COLO668 (cell line): ENCODE results near the gene EVC.
A peak's percentile ranks its signal among the peaks of the same experiment; 100 is the strongest.

Experiments
- DNase-seq: peaks from one replicate; lab custom pipeline; 2025; ENCODE audit not compliant: unreplicated experiment; lab: John Stamatoyannopoulos, UW

The EVC gene

DNA sequence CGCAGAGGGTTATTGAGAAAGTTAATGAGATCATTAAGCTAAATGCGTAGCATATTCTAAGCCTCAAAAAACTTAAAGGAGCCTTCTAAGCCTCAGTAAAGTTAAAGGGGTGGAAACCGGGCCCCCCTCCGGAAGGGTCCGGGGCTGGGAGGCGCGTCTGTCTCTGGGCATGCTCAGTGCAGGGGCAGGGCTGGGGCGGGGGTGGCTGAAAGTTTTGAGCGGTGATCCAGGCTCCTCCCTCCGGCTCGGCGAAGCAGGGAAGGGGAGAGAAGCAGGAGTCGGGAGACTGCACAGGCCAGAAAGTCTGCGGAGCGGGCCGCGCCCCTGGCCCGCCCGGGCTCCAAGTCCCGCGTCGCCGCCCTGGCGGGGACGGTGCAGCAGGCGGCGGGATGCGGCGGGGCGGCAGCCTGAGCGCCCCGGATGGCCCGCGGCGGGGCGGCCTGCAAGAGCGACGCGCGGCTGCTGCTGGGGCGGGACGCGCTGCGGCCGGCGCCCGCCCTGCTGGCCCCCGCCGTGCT is at the start of gene EVC:
Gene EVC (plus strand): TSS at position 241 of the 518 bp plus-strand sequence. CDS start 180 bp downstream, at position 421.
- DNase-seq: peak; percentile 75

DNA sequence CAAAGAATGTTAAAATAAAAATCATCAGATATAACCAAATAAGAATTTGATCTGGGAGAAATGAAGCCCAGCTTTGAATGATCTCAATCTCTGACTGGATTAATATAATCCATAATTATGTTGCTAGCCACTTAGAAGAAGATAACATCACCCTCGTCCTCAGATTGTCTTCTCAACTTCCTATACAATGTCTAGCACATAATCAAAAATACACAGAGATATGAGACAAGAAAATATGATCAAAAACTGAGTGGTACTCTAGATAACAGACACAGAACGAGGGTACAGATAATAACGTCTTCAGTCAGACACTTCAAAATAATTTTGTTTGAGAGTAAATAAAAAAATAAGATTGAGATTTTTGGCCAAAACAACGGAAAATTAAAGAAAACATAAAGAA is 49.8 kb upstream of the EVC start:
- DNase-seq: no peak

DNA sequence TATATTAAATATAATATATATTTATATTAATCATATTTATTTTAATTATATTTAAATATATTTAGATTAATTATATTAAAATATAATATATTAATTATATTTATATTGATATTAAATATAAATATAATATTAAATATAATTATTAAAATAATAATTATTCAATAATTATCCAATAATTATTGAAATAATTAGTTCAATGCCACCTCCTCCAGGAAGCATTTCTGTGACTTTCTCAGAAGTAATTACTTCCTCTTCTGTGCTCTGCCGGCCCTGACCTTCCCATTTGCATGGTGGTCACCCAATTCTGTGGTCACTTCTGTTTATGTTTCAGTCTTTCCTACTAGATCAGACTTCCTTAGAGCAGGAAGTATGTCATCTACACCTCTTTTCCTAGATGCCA is 48.4 kb upstream of the EVC start:
- DNase-seq: no peak

DNA sequence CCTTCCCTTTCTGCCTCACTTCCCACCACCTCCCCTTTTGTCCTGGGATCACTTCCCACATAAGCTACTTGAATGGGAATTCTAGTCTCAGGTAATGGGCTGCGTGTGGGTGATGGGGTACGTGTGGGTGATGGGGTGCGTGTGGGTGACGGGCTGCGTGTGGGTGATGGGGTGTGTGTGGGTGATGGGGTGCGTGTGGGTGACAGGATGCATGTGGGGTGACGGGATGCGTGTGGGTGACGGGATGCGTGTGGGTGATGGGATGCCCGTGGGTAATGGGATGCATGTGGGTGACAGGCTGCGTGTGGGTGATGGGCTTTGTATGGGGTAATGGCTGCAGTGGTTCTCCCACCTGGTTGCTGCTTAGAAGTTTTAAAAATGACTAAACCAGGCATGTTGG is 46.2 kb upstream of the EVC start:
- no peak for DNase-seq

- no peak for DNase-seq
These were observed 44.3 kb upstream of the EVC start for GRCh38 chr4:5666741-5667140.

- DNase-seq: no peak
These were observed 34.2 kb upstream of the EVC start for GRCh38 chr4:5676763-5677162.

DNA sequence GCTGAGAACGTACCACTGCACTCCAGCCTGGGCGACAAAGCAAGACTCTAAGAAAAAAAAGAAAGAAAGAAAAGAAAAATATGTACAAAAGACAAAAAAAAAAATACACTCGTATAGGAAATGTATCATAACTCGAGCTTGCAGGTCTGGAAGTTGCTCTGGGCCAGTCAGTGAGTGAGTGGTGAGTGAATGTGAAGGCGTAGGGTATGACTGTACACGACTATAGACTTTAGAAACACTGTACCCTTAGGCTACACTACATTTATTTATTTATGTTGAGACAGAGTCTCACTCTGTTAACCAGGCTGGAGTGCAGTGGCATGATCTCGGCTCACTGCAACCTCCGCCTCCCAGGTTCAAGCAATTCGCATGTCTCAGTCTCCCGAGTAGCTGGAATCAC is 32.0 kb upstream of the EVC start:
- DNase-seq: no peak

DNA sequence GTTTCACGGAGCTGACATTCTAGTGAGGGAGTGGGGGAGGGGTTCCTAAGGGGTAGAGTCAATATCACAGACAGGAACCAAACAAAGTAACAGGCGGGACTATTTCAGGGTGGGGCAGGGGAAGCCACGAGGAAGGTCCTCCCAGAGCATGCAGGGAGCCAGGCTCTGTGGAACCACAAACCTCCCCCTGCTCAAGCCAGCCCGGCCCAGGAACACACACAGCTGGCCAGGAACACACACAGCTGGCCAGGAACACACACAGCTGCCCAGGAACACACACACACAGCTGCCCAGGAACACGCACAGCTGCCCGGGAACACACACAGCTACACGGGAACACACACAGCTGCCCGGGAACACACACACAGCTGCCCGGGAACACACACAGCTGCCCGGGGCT is 27.4 kb upstream of the EVC start:
- DNase-seq: peak; percentile 69

GRCh38 chr4:5685296-5685695 is 25.7 kb upstream of the EVC start:
- no peak for DNase-seq

DNA sequence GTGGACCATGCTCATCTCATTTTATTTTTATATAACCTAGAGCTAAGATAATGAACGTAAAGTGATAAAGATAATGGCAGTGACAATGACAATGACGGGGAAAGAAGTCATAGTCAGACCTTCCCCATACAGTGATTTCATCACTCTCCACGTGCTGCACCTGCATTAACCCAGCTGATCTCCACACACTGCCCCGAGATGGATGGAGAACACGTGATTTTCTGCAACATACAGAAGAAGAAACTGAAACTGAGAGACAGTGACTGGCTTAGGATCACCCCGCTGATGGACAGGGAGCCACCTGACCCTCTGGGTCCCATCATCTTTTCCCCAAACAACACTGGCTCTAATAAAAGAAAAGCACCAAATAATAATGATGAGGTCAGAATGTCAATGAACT is 24.7 kb upstream of the EVC start:
- DNase-seq: no peak

GRCh38 chr4:5689065-5689464 is 21.9 kb upstream of the EVC start:
- no peak for DNase-seq

- no peak for DNase-seq
These were observed 19.4 kb upstream of the EVC start for GRCh38 chr4:5691491-5692132.

GRCh38 chr4:5693871-5694270 is 17.1 kb upstream of the EVC start:
- DNase-seq: no peak

DNA sequence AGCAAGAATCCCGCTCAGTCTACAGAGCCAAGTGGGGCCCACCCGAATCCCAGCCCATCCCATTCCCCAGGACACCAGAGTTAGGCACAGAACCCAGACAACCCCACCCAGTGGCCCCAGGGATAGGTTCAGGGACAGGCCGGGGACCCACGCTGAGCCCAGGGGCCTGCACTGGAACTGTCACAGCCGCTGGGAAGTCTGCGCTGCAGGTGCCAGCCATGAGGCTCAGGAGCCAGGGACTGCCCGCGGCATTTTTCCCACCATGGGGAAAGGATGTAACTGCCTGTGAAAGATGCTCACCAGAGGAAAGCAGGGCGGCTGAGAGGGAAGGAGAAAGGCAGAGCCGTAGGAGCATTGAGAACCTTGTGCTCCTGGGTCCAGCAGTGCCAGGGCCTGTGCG is 14.7 kb upstream of the EVC start:
- no peak for DNase-seq

DNA sequence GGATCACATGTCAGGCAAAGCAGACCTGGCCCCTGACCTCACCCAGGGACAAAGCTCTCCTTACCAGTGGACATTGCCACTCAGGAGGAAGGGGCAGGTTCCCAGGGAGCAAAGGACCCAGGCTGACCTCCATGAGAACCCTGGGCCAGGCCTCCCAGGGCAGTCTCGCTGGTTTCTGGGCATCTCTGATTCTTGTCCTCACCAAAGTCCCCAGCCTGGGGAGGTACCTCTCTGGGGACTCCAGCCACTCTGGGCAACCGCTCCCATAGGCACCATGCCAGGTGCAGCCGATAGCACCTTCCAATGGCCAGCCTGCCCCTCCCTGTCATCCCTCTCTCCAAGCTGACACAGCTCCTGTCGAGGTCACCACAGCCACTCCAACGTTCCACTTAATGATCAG is 10.5 kb upstream of the EVC start:
- no peak for DNase-seq

DNA sequence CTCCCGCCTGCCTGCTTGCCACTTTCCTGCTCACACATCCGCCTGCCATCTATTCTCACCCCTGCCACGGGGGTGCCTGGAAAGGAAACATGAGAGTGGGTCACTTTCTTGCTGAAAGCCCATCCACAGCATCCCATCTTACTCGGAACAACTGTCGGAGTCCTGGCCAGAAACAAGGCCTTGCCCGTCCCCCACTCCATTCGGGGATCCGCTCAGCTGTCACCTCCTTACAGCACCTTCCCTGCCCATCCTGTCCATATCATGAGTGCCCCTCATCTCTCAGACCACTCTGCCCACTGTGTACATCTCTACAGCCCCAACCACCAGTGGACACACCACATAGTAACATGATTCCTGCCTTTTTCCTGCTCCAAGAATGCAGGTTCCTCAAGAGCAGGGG is 9.0 kb upstream of the EVC start:
- DNase-seq: no peak

- DNase-seq: no peak
These were observed 7.2 kb upstream of the EVC start for GRCh38 chr4:5703831-5704230.

GRCh38 chr4:5704276-5704675 is 6.7 kb upstream of the EVC start:
- DNase-seq: no peak

DNA sequence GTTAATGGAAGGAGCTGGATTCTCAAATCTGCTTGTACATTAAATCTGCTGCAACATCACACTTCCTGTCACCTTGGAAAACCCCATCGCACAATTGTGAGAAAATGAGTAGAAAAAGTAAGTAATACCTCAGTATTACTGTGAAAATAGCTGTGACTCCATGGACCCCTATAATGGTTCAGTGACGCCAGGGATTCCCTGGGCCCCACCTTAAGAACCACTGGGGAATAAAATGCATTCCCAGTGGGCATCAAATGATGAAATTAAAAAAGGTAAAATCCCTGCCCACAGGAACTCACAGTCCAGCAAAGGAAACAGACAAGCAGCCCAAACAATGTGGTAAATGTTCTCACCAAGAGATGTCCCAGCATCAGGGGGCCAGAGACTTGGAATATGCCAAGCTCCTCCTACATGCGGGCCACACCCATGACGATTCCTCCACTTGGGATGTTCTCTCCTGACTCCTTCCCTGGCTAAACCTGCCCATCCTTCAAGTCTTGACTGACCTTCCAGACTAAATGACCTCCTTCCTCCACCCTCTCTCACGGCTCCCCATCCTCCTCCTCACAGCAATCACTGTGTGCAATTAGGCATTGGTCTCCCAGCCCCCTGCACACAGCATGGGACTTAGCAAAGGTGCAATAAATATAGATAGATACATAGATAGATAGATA is 5.2 kb upstream of the EVC start:
- no peak for DNase-seq

- DNase-seq: peak; percentile 6
These were observed 4.3 kb upstream of the EVC start for GRCh38 chr4:5706486-5707290.

DNA sequence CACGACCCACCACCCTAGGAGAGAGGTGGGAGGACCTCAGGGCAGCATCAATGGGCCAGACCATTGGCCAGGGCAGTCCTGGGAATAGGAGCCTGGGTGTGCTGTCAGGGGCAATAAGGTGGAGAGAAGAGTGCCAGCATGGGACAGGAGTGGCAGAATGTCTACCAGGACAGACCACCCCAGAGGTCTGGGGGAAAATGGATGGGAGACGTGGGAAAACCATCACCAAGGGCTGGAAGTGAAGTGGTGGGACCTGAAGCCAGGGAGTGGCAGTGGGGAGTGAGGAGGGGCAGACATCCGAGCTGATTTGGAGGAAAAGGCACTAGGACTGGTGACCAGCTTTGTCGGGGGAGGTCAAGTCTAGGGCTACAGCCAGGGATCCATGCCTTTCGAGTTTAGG is 3.6 kb upstream of the EVC start:
- DNase-seq: no peak
